Measurements from ENCODE around the gene ADAM11.
"Not testable (repeated sequence)": the region's sequence is repeated elsewhere in the genome, so short reads cannot be mapped to it uniquely, and the experiment has no call there.

The ADAM11 gene

GRCh38 chr17:44758414-44759085 is at the start of gene ADAM11:
Gene ADAM11 (plus strand): TSS chr17:44758988. CDS start chr17:44759200, 212 bp downstream.
- no peak for DNase-seq (ENCODE audit: low read depth)
- TF ChIP-seq CTCF (IDR thresholded peaks at IDR 0.05; ENCODE audit: insufficient read depth, low read depth, low read length, missing control alignments): no peak
- no peak within 1 kb of the TSS for H3K4me3 ChIP-seq (ENCODE audit: low read depth, low read length)

GRCh38 chr17:44719444-44719843 is 39.3 kb upstream of the ADAM11 start:
- no peak overlapping the region for H3K4me3 ChIP-seq (ENCODE audit: low read depth, low read length)
- no peak for DNase-seq (ENCODE audit: low read depth)
- no peak for TF ChIP-seq CTCF (IDR thresholded peaks at IDR 0.05; ENCODE audit: insufficient read depth, low read depth, low read length, missing control alignments)

- DNase-seq (ENCODE audit: low read depth): no peak
- no peak for TF ChIP-seq CTCF (IDR thresholded peaks at IDR 0.05; ENCODE audit: insufficient read depth, low read depth, low read length, missing control alignments)
- H3K4me3 ChIP-seq (ENCODE audit: low read depth, low read length): no peak overlapping the region
Observed at GRCh38 chr17:44722254-44722653, 36.5 kb upstream of the ADAM11 start.

GRCh38 chr17:44726121-44726520 is 32.7 kb upstream of the ADAM11 start:
- H3K4me3 ChIP-seq (ENCODE audit: low read depth, low read length): not testable (repeated sequence)

GRCh38 chr17:44733753-44734152 is 25.0 kb upstream of the ADAM11 start:
- no peak for TF ChIP-seq CTCF (IDR thresholded peaks at IDR 0.05; ENCODE audit: insufficient read depth, low read depth, low read length, missing control alignments)
- no peak for DNase-seq (ENCODE audit: low read depth)
- no peak overlapping the region for H3K4me3 ChIP-seq (ENCODE audit: low read depth, low read length)

More at GRCh38 chr17:44726121-44726520, 32.7 kb upstream of the ADAM11 start:
- not testable (repeated sequence) for DNase-seq (ENCODE audit: low read depth)

GRCh38 chr17:44734272-44734671 is 24.5 kb upstream of the ADAM11 start:
- no peak for DNase-seq (ENCODE audit: low read depth)
- TF ChIP-seq CTCF (IDR thresholded peaks at IDR 0.05; ENCODE audit: insufficient read depth, low read depth, low read length, missing control alignments): no peak

GRCh38 chr17:44736551-44737240 is 22.1 kb upstream of the ADAM11 start:
- no peak overlapping the region for H3K4me3 ChIP-seq (ENCODE audit: low read depth, low read length)
- DNase-seq (ENCODE audit: low read depth): no peak
- no peak for TF ChIP-seq CTCF (IDR thresholded peaks at IDR 0.05; ENCODE audit: insufficient read depth, low read depth, low read length, missing control alignments)

More at GRCh38 chr17:44734272-44734671, 24.5 kb upstream of the ADAM11 start:
- H3K4me3 ChIP-seq (ENCODE audit: low read depth, low read length): no peak overlapping the region
